Pancreas (tissue), 10 donors: ENCODE measurements around the gene SLC26A8. TPM values are rescaled to one million over a fixed set of nuclear protein-coding genes. Genes with fewer than 3 reads are reported as not detected.

Source experiments
- ATAC-seq, 4 donors: fragments of 200-7000 bp; cut with Tn5 transposase; one replicate each; pipeline versions ENCODE4 v1.8.0 to v1.9.1; 2020; ENCODE audit warnings: mild to moderate bottlenecking in 4 of 4, moderate library complexity in 4 of 4
- DNase-seq, 6 donors: peaks; one replicate each; pipeline ENCODE4 v3.0.0-alpha.2; 2020
- FAIRE-seq: peaks from 2 replicates; lab custom pipeline; 2012; peaks lifted over from hg19 to GRCh38; lab: Jason Lieb, UNC
- H3K27ac ChIP-seq, 4 donors: fragments of 200-600 bp; sonication (generic); 1 replicate in 3 of 4; 2 replicates in 1 of 4; pipeline versions ENCODE4 v1.5.0 to v1.8.0; 2020
- H3K27me3 ChIP-seq, 4 donors: fragments of 200-600 bp; one replicate each; pipeline ENCODE4 v1.8.0; 2021
- H3K36me3 ChIP-seq, 3 donors: fragments of 200-600 bp; sonication (generic) in 1 of 3; one replicate each; pipeline versions ENCODE4 v1.5.0 to v1.8.0; 2020 to 2021
- H3K4me1 ChIP-seq, 3 donors: fragments of 200-600 bp; one replicate each; pipeline ENCODE4 v1.8.0; 2021
- H3K4me3 ChIP-seq, 4 donors: fragments of 200-600 bp; sonication (generic) in 2 of 4; one replicate each; pipeline versions ENCODE4 v1.5.0 to v1.8.0; 2020 to 2021
- H3K9me3 ChIP-seq, 4 donors: fragments of 200-600 bp; one replicate each; pipeline ENCODE4 v1.8.0; 2021
- WGBS, 2 donors: extraction: QIAGEN DNeasy Blood & Tissue Kit; methylation state at CpG; one replicate each; pipeline ENCODE4 v1.1.7; 2013; 5-methylcytosine and 5-hydroxymethylcytosine counted together
- intact Hi-C, 3 donors: fragments of 100-400 bp; cut with DNase I; formaldehyde crosslinking; loops; one replicate each; pipeline versions ENCODE4 v1.11.1 to v1.14.2; 2022
- polyA plus RNA-seq, 2 donors: library from polyadenylated mRNA; stranded (reverse); fragments of 200-250 nt; gene quantifications; one replicate each; pipeline ENCODE4 v1.2.3, GENCODE V29; 2013
- total RNA-seq, 6 donors: library from RNA; stranded (reverse); fragmentation: NEBNext Ultra II Directional in 4 of 6; extraction: Animal tissue kit (Norgen Biotek cat#: 25700) in 4 of 6; gene quantifications; one replicate each; pipeline versions ENCODE4 v1.2.1 to v1.2.4, GENCODE V29; 2021 to 2023
- TF ChIP-seq, protein P1 (sequence below), 4 donors: fragments of 200-600 bp; sonication (generic) in 3 of 4; IDR thresholded peaks; one replicate each; pipeline versions ENCODE4 v1.5.0 to v1.8.0; 2021; ENCODE audit warnings: antibody characterized with exemption in 4 of 4
- donor health status: healthy with polysubstance abuse.
- donor health status: DM: no; HTN: no; CAD: no; lungs with moderate emphysema.
- donor health status: DM: no; HTN: no; CAD: no.
- donor health status: control.
- donor health status: control.
- donor health status: Bipolar disorder and iron deficiency.
- donor health status: DM: yes; HTN: yes; CAD: no.
- donor health status: DM: no; HTN: no; CAD: no.
- donor health status: DM: no; HTN: no; CAD: no.
- donor health status: DM: yes; HTN: yes; CAD: no.

The SLC26A8 gene
- total and polyA plus RNA-seq, 8 donors, result 0.06 to 0.11 (median 0.07) TPM; not detected in 5

DNA sequence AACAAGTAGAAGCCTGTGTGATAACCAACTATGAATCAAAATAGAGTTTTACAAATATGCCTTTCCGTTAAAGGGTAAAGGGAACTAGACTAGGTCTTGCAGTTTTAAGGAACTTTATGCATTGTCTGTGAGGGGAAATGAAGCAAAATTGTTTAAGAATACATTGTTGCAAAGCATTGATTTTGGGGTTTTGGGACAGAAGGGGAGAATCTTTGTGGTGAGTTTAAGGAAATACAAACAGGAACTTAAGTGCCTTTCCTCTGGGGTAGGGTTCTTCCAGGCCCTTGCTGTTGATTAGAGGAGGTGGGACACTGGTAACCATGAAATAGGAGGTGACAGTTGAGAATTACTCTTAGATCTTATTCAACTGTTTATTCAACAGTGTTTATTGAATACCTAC lies 7.8 kb upstream of the SLC26A8 start:
- no peak for FAIRE-seq
- H3K27ac ChIP-seq, result no peak overlapping the region

DNA sequence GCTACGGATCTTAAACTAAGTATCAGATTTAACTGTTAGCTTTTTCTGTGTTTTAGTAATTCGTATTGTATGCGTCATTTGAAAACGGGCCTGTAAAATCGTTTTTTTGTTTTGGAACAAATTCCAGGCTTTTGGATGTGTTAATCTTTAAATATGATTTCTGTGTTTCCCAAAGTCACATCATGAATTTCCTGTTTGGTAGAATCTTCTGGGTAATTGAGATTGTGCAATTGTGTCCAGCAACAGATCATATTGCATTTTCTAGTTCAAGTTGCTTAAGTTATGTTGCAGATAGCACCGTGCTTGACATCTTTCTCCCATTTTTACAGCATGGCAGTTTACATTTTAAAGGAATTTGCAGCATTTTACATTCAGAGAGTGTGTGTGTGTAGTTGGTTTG lies 5.0 kb upstream of the SLC26A8 start:
- no peaks in the 10 kb centered on the region for H3K36me3 ChIP-seq
- peak overlapping the region in 2 of 4 donors; percentile 93 to 95 for H3K27ac ChIP-seq
- peak overlapping the region; percentile 92 to 99 (median 98) for H3K4me3 ChIP-seq
- DNase-seq (no peak), FAIRE-seq (no peak), ATAC-seq (no peak)
- H3K9me3 ChIP-seq, result no peaks in the 10 kb centered on the region
- intact Hi-C loops, result loop anchor here in 1 of 3 donors (10.0 kb wide), 1 partner anchor 65 kb away; no protein-coding TSS in a partner anchor
- no peaks in the 10 kb centered on the region for H3K27me3 ChIP-seq
- TF ChIP-seq, protein P1, sequence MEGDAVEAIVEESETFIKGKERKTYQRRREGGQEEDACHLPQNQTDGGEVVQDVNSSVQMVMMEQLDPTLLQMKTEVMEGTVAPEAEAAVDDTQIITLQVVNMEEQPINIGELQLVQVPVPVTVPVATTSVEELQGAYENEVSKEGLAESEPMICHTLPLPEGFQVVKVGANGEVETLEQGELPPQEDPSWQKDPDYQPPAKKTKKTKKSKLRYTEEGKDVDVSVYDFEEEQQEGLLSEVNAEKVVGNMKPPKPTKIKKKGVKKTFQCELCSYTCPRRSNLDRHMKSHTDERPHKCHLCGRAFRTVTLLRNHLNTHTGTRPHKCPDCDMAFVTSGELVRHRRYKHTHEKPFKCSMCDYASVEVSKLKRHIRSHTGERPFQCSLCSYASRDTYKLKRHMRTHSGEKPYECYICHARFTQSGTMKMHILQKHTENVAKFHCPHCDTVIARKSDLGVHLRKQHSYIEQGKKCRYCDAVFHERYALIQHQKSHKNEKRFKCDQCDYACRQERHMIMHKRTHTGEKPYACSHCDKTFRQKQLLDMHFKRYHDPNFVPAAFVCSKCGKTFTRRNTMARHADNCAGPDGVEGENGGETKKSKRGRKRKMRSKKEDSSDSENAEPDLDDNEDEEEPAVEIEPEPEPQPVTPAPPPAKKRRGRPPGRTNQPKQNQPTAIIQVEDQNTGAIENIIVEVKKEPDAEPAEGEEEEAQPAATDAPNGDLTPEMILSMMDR (IDR thresholded peaks at IDR 0.05), result no peak
- WGBS, 2 donors, result 1 to 2% methylated on average over 6 of the region's 6 CpGs
- peaks cover 5 to 34% (median 26%) of the 10 kb centered on the region in 3 donors for H3K4me1 ChIP-seq

More for the DNA sequence above, 7.8 kb upstream of the SLC26A8 start:
- Histone ChIP-seq H3K36me3 (no peaks in the 10 kb centered on the region), H3K4me3 (no peak overlapping the region), H3K27me3 (no peaks in the 10 kb centered on the region), H3K9me3 (no peaks in the 10 kb centered on the region), H3K4me1 (peaks cover 5 to 45% (median 30%) of the 10 kb centered on the region in 3 donors)
- ATAC-seq (no peak), DNase-seq (no peak)
- WGBS, 2 donors, result 80 to 82% methylated on average over 1 of the region's 1 CpG
- intact Hi-C loops, result no loop called here
- TF ChIP-seq, protein P1 (IDR thresholded peaks at IDR 0.05), result no peak

DNA sequence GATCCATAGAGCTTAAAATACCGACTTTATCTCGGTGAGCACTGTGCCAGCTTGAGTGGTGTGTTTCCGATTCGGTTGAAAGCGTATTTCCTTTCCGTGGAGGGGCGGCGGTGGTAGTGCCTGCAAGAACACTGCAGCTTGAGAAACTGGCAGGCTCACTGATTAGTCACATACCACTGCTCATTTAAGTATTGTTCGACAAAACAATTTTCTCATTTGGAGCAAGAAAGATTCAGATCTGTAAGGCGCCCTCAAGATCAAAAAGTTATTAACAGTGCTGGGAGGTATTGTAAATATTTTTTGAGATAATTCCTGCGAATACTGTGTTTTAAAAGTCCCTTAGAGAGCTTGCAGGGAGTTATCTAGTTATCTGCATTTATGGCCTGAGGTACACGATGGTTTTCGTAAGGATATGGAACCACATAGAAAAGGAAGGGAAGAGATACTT lies 4.5 kb upstream of the SLC26A8 start:
- peak in 5 of 6 donors; percentile 50 to 65 (median 56) for DNase-seq
- WGBS, 2 donors, result 0% methylated on average over 13 of the region's 13 CpGs
- H3K9me3 ChIP-seq, result no peaks in the 10 kb centered on the region
- no peaks in the 10 kb centered on the region for H3K27me3 ChIP-seq
- H3K4me1 ChIP-seq, result peaks cover 5 to 31% (median 20%) of the 10 kb centered on the region in 3 donors
- TF ChIP-seq, protein P1 (IDR thresholded peaks at IDR 0.05), result no peak
- ATAC-seq, result peak; percentile 32 to 66 (median 53)
- H3K4me3 ChIP-seq, result peak overlapping the region; percentile 92 to 99 (median 98)
- intact Hi-C loops, result loop anchor here in 1 of 3 donors (10.0 kb wide), 1 partner anchor 66 kb away; no protein-coding TSS in a partner anchor
- no peak for FAIRE-seq
- H3K27ac ChIP-seq, result peak overlapping the region; percentile 88 to 95 (median 93)
- H3K36me3 ChIP-seq, result no peaks in the 10 kb centered on the region

DNA sequence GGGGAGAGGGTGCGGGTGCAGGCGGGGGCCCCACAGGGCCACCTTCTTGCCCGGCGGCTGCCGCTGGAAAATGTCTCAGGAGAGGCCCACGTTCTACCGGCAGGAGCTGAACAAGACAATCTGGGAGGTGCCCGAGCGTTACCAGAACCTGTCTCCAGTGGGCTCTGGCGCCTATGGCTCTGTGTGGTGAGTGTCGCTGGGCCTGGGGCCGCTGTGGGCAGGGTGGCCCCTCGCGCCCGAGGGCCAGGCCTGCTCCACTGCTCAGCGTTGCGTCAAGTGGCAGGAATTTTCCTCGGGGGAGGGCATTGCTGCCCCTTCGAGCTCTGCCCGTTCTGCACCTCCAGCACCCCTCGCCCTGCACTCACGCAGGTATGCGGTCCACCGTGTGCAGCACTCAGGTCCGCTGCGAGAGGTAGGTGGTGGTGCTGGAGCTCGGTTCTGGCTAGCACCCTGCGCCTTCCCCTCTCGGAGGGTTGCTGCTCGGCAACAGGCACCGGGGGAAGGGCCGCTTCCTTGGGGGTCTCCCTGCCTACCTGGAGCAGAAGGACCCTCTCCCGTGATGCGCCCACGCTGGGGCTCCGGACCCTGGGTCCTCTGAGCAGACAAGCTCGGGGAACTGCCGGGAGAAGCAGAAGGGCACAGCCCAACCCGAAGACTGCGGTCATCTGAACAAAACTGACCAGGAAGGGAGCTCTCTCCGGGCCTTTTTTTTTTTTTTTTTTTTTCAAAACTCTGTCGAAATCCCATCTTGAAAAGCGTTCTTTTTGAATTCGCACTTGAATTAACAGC lies 3.8 kb upstream of the SLC26A8 start:
- TF ChIP-seq, protein P1 (IDR thresholded peaks at IDR 0.05), result no peak
- ATAC-seq, result peak; percentile 36 to 56 (median 49)
- no peak for FAIRE-seq

More for the DNA sequence above, 3.8 kb upstream of the SLC26A8 start:
- H3K27ac ChIP-seq, result peak overlapping the region; percentile 88 to 95 (median 93)
- peaks cover 5 to 28% (median 20%) of the 10 kb centered on the region in 3 donors for H3K4me1 ChIP-seq
- peak overlapping the region; percentile 92 to 99 (median 98) for H3K4me3 ChIP-seq
- H3K9me3 ChIP-seq, result no peaks in the 10 kb centered on the region
- DNase-seq, result peak; percentile 54 to 82 (median 57)
- H3K27me3 ChIP-seq, result no peaks in the 10 kb centered on the region
- WGBS, 2 donors, result 0% methylated on average over 44 of the region's 44 CpGs
- no peaks in the 10 kb centered on the region for H3K36me3 ChIP-seq
- intact Hi-C loops, result loop anchor here in 1 of 3 donors (10.0 kb wide), 1 partner anchor 67 kb away; no protein-coding TSS in a partner anchor
